Kidney epithelial cell (primary cell): Measurements from ENCODE around the gene DEFB129. TPM values are rescaled to one million over a fixed set of nuclear protein-coding genes. Genes with fewer than 3 reads are reported as not detected.

Experiments used
- DNase-seq: peaks from one replicate; pipeline ENCODE4 v3.0.0-alpha.2; 2010; ENCODE audit warnings: low read depth
- H3K27me3 ChIP-seq: 2 replicates; pipeline ENCODE4 v1.6.0; 2011; ENCODE audit warnings: low read length; ENCODE audit not compliant: control insufficient read depth, insufficient read depth
- H3K36me3 ChIP-seq: 2 replicates; pipeline ENCODE4 v1.5.1; 2011; ENCODE audit warnings: low read length; ENCODE audit not compliant: control insufficient read depth, insufficient read depth
- H3K4me3 ChIP-seq: 2 replicates; pipeline ENCODE4 v1.5.1; 2011; ENCODE audit warnings: low read depth, mild to moderate bottlenecking, control low read depth, low read length
- total RNA-seq: library from RNA; depleted of rRNA; stranded (reverse); fragments of >200 nt; gene quantifications from 2 replicates; pipeline ENCODE4 v1.2.3, GENCODE V29; 2015
- TF ChIP-seq, protein P1 (sequence below): IDR thresholded peaks from 2 replicates; pipeline ENCODE4 v1.5.1; 2011; ENCODE audit warnings: mild to moderate bottlenecking, moderate library complexity, low read length, control low read depth, inconsistent platforms; ENCODE audit not compliant: insufficient read depth, poor library complexity, severe bottlenecking

The DEFB129 gene
- total RNA-seq, 1 donor from 2014 or later: not detected

DNA sequence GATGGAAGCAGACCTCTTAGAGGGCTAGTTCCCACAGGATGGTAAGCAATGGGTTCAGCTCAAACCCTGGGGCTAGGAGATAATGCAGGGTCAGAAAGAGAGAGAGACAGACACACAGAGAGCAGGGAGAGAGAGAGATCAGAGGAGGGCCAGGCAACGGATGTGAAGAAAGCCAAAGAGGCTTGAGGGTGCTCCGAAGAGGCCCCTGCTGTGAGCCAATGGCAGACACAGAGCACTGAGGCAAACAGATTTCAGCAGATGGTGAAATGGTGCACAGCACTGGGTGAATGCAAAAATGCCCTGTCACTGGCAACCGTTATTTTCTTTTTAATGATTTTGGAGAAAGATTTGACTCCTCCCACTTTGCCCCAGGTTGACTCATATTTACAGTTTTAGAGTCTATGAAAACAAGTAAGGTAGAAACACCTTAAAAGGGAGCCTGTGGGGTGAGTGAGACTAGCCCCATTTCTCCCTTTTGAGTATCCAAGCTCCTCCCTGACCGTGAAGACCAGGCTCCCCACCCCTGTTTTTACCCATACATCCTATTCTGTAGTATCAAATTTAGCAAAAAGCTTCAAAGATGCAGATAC lies 31.3 kb downstream of the DEFB129 start:
- no peaks in the 10 kb centered on the region for H3K36me3 ChIP-seq
- H3K4me3 ChIP-seq: no peak overlapping the region
- H3K27me3 ChIP-seq: peaks cover 2% of the 10 kb centered on the region
- TF ChIP-seq, protein P1, sequence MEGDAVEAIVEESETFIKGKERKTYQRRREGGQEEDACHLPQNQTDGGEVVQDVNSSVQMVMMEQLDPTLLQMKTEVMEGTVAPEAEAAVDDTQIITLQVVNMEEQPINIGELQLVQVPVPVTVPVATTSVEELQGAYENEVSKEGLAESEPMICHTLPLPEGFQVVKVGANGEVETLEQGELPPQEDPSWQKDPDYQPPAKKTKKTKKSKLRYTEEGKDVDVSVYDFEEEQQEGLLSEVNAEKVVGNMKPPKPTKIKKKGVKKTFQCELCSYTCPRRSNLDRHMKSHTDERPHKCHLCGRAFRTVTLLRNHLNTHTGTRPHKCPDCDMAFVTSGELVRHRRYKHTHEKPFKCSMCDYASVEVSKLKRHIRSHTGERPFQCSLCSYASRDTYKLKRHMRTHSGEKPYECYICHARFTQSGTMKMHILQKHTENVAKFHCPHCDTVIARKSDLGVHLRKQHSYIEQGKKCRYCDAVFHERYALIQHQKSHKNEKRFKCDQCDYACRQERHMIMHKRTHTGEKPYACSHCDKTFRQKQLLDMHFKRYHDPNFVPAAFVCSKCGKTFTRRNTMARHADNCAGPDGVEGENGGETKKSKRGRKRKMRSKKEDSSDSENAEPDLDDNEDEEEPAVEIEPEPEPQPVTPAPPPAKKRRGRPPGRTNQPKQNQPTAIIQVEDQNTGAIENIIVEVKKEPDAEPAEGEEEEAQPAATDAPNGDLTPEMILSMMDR: no peak
- no peak for DNase-seq

GRCh38 chr20:258963-259362 lies 31.9 kb downstream of the DEFB129 start:
- Histone ChIP-seq H3K4me3 (no peak overlapping the region), H3K27me3 (peaks cover 2% of the 10 kb centered on the region), H3K36me3 (no peaks in the 10 kb centered on the region)
- TF ChIP-seq, protein P1: peak; percentile 7
- DNase-seq: no peak

DNA sequence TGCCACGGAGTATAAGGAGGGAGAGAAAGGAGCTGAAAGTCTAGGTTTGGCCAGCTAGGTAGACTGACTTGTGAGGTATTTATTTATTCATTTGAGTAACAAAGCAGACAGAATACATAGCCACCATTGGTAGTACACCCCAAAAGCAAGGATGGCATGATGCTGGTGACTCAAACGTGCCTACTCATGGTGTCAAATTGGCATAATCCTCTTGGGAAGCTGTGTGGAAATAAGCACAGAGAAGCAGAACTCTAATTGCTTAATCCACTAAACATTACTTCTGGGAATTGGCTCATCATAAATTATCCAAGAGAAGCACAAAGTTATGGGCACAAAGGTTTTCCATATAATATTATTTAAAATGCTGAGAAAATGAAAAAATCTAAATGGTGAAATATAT lies 32.9 kb downstream of the DEFB129 start:
- H3K4me3 ChIP-seq: no peak overlapping the region
- H3K36me3 ChIP-seq: no peaks in the 10 kb centered on the region
- H3K27me3 ChIP-seq: peaks cover 2% of the 10 kb centered on the region
- no peak for DNase-seq
- TF ChIP-seq, protein P1: no peak

GRCh38 chr20:263701-264100 lies 36.6 kb downstream of the DEFB129 start:
- TF ChIP-seq, protein P1: no peak
- H3K27me3 ChIP-seq: no peaks in the 10 kb centered on the region
- DNase-seq: no peak
- no peak overlapping the region for H3K4me3 ChIP-seq
- no peaks in the 10 kb centered on the region for H3K36me3 ChIP-seq

- Histone ChIP-seq H3K27me3 (no peaks in the 10 kb centered on the region), H3K36me3 (no peaks in the 10 kb centered on the region), H3K4me3 (peak overlapping the region; percentile 41)
- DNase-seq: peak; percentile 55
- TF ChIP-seq, protein P1: peak; percentile 98
Measured at GRCh38 chr20:266596-267562, 39.8 kb downstream of the DEFB129 start.

DNA sequence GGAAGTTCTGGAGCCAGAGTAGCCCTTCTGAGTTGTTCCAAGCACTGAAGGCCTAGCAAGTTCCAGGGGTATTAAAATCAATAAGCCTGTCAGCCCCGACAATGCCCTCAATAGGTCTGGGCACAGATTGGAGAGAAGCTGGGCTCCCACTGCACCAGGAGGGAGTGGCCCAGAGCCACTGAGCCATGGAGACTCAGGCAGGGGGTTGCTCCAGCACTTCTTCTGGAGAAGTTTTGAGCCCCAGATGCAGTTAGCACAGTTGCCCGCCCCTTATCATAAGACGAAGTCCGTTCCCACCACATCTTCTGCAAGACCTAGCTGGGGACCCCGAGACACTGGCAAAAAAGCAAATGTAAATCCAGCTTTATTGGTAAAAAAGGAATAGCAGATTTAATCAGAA lies 43.5 kb downstream of the DEFB129 start:
- no peaks in the 10 kb centered on the region for H3K36me3 ChIP-seq
- no peak for DNase-seq
- TF ChIP-seq, protein P1: no peak
- H3K4me3 ChIP-seq: no peak overlapping the region
- no peaks in the 10 kb centered on the region for H3K27me3 ChIP-seq
